Transverse colon (tissue), 4 donors: ENCODE measurements around the gene THSD7A. TPM values are rescaled to one million over a fixed set of nuclear protein-coding genes. Genes with fewer than 3 reads are reported as not detected.

Source experiments
- DNase-seq: peaks from one replicate; pipeline ENCODE4 v3.0.0-alpha.2; 2019
- H3K27ac ChIP-seq, 4 donors: fragments of 200-600 bp; sonication (generic); 2 replicates each; pipeline ENCODE4 v1.5.1; 2016 to 2018; ENCODE audit warnings: inconsistent platforms in 4 of 4
- H3K27me3 ChIP-seq: fragments of 200-600 bp; sonication (generic); 2 replicates; pipeline ENCODE4 v1.5.1; 2017; ENCODE audit warnings: inconsistent platforms
- H3K36me3 ChIP-seq, 4 donors: fragments of 200-600 bp; sonication (generic); 2 replicates each; pipeline ENCODE4 v1.5.1; 2017 to 2019; ENCODE audit warnings: inconsistent platforms in 4 of 4
- H3K4me1 ChIP-seq, 4 donors: fragments of 200-600 bp; sonication (generic); 2 replicates each; pipeline ENCODE4 v1.5.1; 2017 to 2020; ENCODE audit warnings: inconsistent platforms in 4 of 4
- H3K4me3 ChIP-seq, 4 donors: fragments of 200-600 bp; sonication (generic); 1 replicate in 1 of 4; 2 replicates in 3 of 4; pipeline versions ENCODE4 v1.5.1 to v1.6.1; 2017 to 2019; ENCODE audit warnings: inconsistent platforms in 4 of 4
- H3K9me3 ChIP-seq, 2 donors: fragments of 200-600 bp; sonication (generic); 2 replicates each; pipeline ENCODE4 v1.5.1; 2017 to 2019; ENCODE audit warnings: inconsistent platforms in 2 of 2
- EP300 ChIP-seq: sonication (generic); formaldehyde crosslinking; IDR thresholded peaks from one replicate; pipeline ENCODE4 v1.6.1; 2017; ENCODE audit warnings: antibody characterized with exemption, low read depth
- POLR2A ChIP-seq: fragments of 450-650 bp; IDR thresholded peaks from one replicate; pipeline ENCODE4 v1.6.1; 2016; ENCODE audit warnings: antibody characterized with exemption, mild to moderate bottlenecking, moderate library complexity
- POLR2AphosphoS5 ChIP-seq, 3 donors: sonication (generic); formaldehyde crosslinking; IDR thresholded peaks; one replicate each; pipeline ENCODE4 v1.6.1; 2016; ENCODE audit warnings: antibody characterized with exemption in 3 of 3
- WGBS, 2 donors: methylation state at CpG; one replicate each; pipeline ENCODE4 v1.1.5; 2018; ENCODE audit warnings: low coverage in 1 of 2; 5-methylcytosine and 5-hydroxymethylcytosine counted together
- in situ Hi-C, 4 donors: fragments of 200-750 bp; cut with MboI; loops; one replicate each; pipeline versions ENCODE4 v1.15.0 to v1.15.1; 2017; ENCODE audit warnings: low sequenced_read_pairs in 3 of 4, low pct_ligation_motif_present in 1 of 4, low pct_unique_long_range_greater_than_20kb in 1 of 4
- intact Hi-C: fragments of 100-400 bp; cut with DNase I; formaldehyde crosslinking; loops from one replicate; pipeline ENCODE4 v1.15.1; 2023; ENCODE audit warnings: low total_unique reads
- total RNA-seq, 4 donors: library from RNA; depleted of rRNA; stranded (reverse); fragments of >200 nt; gene quantifications; one replicate each; pipeline ENCODE4 v1.1.0, GENCODE V29; 2016
- TF ChIP-seq, protein P1 (sequence below), 5 experiments: fragments of 200-600 bp in 3 of 5; fragments of 450-650 bp in 2 of 5; sonication (generic) in 3 of 5; IDR thresholded peaks; 1 replicate in 2 of 5; 2 replicates in 3 of 5; pipeline ENCODE4 v1.5.1; 2016 to 2017; ENCODE audit warnings: antibody characterized with exemption in 5 of 5, inconsistent platforms in 3 of 5, mild to moderate bottlenecking in 2 of 5, moderate library complexity in 1 of 5

The THSD7A gene
- total RNA-seq, 4 donors from 2014 or later = 1.9 to 18.9 (median 2.0) TPM

- intact Hi-C loops = no loop called here
- Histone ChIP-seq H3K4me3 (no peak overlapping the region), H3K4me1 (no peaks in the 10 kb centered on the region), H3K27ac (no peak overlapping the region), H3K9me3 (no peaks in the 10 kb centered on the region), H3K36me3 (no peaks in the 10 kb centered on the region), H3K27me3 (no peaks in the 10 kb centered on the region)
- TF ChIP-seq, protein P1, sequence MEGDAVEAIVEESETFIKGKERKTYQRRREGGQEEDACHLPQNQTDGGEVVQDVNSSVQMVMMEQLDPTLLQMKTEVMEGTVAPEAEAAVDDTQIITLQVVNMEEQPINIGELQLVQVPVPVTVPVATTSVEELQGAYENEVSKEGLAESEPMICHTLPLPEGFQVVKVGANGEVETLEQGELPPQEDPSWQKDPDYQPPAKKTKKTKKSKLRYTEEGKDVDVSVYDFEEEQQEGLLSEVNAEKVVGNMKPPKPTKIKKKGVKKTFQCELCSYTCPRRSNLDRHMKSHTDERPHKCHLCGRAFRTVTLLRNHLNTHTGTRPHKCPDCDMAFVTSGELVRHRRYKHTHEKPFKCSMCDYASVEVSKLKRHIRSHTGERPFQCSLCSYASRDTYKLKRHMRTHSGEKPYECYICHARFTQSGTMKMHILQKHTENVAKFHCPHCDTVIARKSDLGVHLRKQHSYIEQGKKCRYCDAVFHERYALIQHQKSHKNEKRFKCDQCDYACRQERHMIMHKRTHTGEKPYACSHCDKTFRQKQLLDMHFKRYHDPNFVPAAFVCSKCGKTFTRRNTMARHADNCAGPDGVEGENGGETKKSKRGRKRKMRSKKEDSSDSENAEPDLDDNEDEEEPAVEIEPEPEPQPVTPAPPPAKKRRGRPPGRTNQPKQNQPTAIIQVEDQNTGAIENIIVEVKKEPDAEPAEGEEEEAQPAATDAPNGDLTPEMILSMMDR (IDR thresholded peaks at IDR 0.05) = no peak
- TF ChIP-seq POLR2AphosphoS5 (IDR thresholded peaks at IDR 0.05) = no peak
- TF ChIP-seq POLR2A = no peak
- no peak for TF ChIP-seq EP300
- 73 to 76% methylated on average over 2 of the region's 2 CpGs for WGBS, 2 donors
- in situ Hi-C loops = no loop called here
- no peak for DNase-seq
Observed at GRCh38 chr7:11754123-11754522, 77.9 kb downstream of the THSD7A start.

- intact Hi-C loops = no loop called here
- in situ Hi-C loops = no loop called here
Observed at GRCh38 chr7:11753433-11753832, 78.6 kb downstream of the THSD7A start.

DNA sequence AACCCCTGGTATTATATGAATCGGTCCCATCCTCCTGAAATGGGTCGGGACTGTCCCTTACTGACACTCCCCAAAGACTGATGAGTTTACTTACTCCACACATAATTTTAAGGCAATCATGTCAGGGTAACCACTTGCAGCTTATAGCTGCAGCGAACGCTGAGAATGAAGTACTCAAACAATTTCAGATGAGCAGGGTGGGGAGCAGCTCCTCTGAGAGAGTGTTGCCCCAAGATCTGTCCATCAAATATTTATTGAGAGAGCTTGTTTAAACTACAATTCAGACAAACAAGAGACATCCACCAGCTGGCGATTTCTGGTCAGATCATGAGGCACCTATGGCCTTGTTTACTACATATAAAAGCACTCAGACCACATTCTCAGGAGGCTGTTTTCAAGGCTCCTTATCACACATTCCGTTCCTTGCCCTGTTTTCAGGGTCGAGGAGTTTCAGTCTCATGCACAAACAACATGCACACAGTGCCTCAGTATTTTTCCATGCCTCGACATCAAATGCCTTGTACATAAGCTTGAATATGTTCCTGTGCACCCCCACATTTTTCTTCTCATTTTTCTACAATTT lies 80.1 kb downstream of the THSD7A start:
- intact Hi-C loops (no loop called here), in situ Hi-C loops (no loop called here)
- H3K36me3 ChIP-seq = no peaks in the 10 kb centered on the region
- 68 to 69% methylated on average over 3 to 8 of the region's 8 CpGs for WGBS, 2 donors
- no peaks in the 10 kb centered on the region for H3K9me3 ChIP-seq
- no peak overlapping the region for H3K27ac ChIP-seq
- H3K4me1 ChIP-seq = no peaks in the 10 kb centered on the region
- no peak for DNase-seq
- no peak for TF ChIP-seq EP300
- TF ChIP-seq POLR2A = no peak
- no peak for TF ChIP-seq POLR2AphosphoS5 (IDR thresholded peaks at IDR 0.05)
- TF ChIP-seq, protein P1 (IDR thresholded peaks at IDR 0.05) = no peak
- H3K4me3 ChIP-seq = no peak overlapping the region
- no peaks in the 10 kb centered on the region for H3K27me3 ChIP-seq

More at GRCh38 chr7:11753433-11753832, 78.6 kb downstream of the THSD7A start:
- DNase-seq = no peak
- Histone ChIP-seq H3K4me1 (no peaks in the 10 kb centered on the region), H3K36me3 (no peaks in the 10 kb centered on the region), H3K27me3 (no peaks in the 10 kb centered on the region), H3K4me3 (no peak overlapping the region), H3K9me3 (no peaks in the 10 kb centered on the region), H3K27ac (no peak overlapping the region)
- no peak for TF ChIP-seq POLR2A
- TF ChIP-seq POLR2AphosphoS5 (IDR thresholded peaks at IDR 0.05) = no peak
- TF ChIP-seq, protein P1 (IDR thresholded peaks at IDR 0.05) = no peak
- TF ChIP-seq EP300 = no peak

DNA sequence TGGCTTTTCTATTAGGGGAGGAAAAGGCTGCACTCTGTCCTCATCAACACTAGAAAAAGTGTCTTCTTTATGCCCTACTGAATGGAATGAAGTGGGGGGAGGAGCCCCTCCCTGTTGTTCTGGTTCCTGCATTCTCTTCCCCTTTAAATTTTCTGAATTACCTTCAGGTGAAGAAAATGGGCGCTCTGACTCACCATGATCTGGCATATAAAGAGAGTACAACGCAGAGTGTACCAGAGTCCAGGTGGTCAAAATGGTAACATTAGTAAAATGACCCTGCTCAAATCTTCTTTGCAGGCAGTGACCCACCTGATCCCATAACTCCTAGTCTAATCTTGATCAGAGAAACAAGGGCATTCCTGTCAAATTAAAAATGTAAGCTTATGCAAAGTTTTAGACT lies 80.7 kb downstream of the THSD7A start:
- TF ChIP-seq POLR2A = no peak
- no peak for TF ChIP-seq POLR2AphosphoS5 (IDR thresholded peaks at IDR 0.05)
- TF ChIP-seq, protein P1 (IDR thresholded peaks at IDR 0.05) = no peak
- no peak for TF ChIP-seq EP300
- in situ Hi-C loops = no loop called here
- no peaks in the 10 kb centered on the region for H3K27me3 ChIP-seq
- H3K4me3 ChIP-seq = no peak overlapping the region
- DNase-seq = no peak
- no peaks in the 10 kb centered on the region for H3K9me3 ChIP-seq
- intact Hi-C loops = no loop called here
- no peaks in the 10 kb centered on the region for H3K4me1 ChIP-seq
- H3K27ac ChIP-seq = no peak overlapping the region
- 89 to 92% methylated on average over 2 of the region's 2 CpGs for WGBS, 2 donors
- no peaks in the 10 kb centered on the region for H3K36me3 ChIP-seq
